ENCODE results near the gene CCR7. TPM values are rescaled to one million over a fixed set of nuclear protein-coding genes. Genes with fewer than 3 reads are reported as not detected.

CCR7 gene
- total and polyA plus RNA-seq, 9 donors = 0.18 to 2.5 (median 0.37) TPM; not detected in 2

Other genes with a start within 250 kb of the CCR7 start
- gene GJD3, start 200.7 kb downstream of the CCR7 start, total RNA-seq = 1 to 10 TPM in 2 of 7 donors, under 1 TPM in 3, not detected in 2; 0.66 to 1.8 (median 0.92) TPM
- gene GJD3, start 200.7 kb downstream of the CCR7 start, polyA plus RNA-seq = under 1 TPM in 1 of 2 donors, not detected in 1; 0.24 TPM
- gene TOP2A, start 147.6 kb downstream of the CCR7 start, total RNA-seq = 1 to 10 TPM in 3 of 7 donors, under 1 TPM in 4; 0.36 to 4.5 (median 0.82) TPM
- gene TOP2A, start 147.6 kb downstream of the CCR7 start, polyA plus RNA-seq = 1 to 10 TPM; 1.2 to 3.3 TPM
- 1,000 to 10,000 TPM in 5 of 7 donors, 100 to 1,000 TPM in 2; 457 to 3,447 (median 1,460) TPM for gene IGFBP4, start 122.0 kb downstream of the CCR7 start, total RNA-seq
- 100 to 1,000 TPM; 634 to 809 TPM for gene IGFBP4, start 122.0 kb downstream of the CCR7 start, polyA plus RNA-seq
- gene TNS4, start 63.8 kb downstream of the CCR7 start, total RNA-seq = 1 to 10 TPM in 1 of 7 donors, under 1 TPM in 2, not detected in 4; 0.13 to 6.2 (median 0.95) TPM
- under 1 TPM in 1 of 2 donors, not detected in 1; 0.13 TPM for gene TNS4, start 63.8 kb downstream of the CCR7 start, polyA plus RNA-seq
- 100 to 1,000 TPM in 5 of 7 donors, 10 to 100 TPM in 2; 80.2 to 129 (median 112) TPM for gene SMARCE1, start 82.3 kb upstream of the CCR7 start, total RNA-seq
- gene SMARCE1, start 82.3 kb upstream of the CCR7 start, polyA plus RNA-seq = 100 to 1,000 TPM; 109 to 158 TPM
- under 1 TPM in 4 of 7 donors, not detected in 3; 0.20 to 0.57 (median 0.39) TPM for gene KRT222, start 99.7 kb upstream of the CCR7 start, total RNA-seq
- gene KRT222, start 99.7 kb upstream of the CCR7 start, polyA plus RNA-seq = 1 to 10 TPM in 1 of 2 donors, under 1 TPM in 1; 0.10 to 1.6 TPM
- not detected for gene KRT24, start 138.3 kb upstream of the CCR7 start, total RNA-seq
- not detected for gene KRT24, start 138.3 kb upstream of the CCR7 start, polyA plus RNA-seq
- gene KRT25, start 189.9 kb upstream of the CCR7 start, total RNA-seq = not detected
- not detected for gene KRT25, start 189.9 kb upstream of the CCR7 start, polyA plus RNA-seq
- not detected for gene KRT26, start 206.7 kb upstream of the CCR7 start, total RNA-seq
- not detected for gene KRT26, start 206.7 kb upstream of the CCR7 start, polyA plus RNA-seq
- gene KRT27, start 217.1 kb upstream of the CCR7 start, total RNA-seq = not detected
- gene KRT27, start 217.1 kb upstream of the CCR7 start, polyA plus RNA-seq = not detected
- gene KRT28, start 234.5 kb upstream of the CCR7 start, total RNA-seq = not detected
- not detected for gene KRT28, start 234.5 kb upstream of the CCR7 start, polyA plus RNA-seq

Data from ovary (tissue), 9 donors.